Activated naive CD4-positive, alpha-beta T cell treated with anti-CD3 and anti-CD28 coated beads, Interleukin-2, amount 50 U/mL, for 16 hours (primary cell): ENCODE data around the gene DIP2B.
"Not testable (repeated sequence)": the region's sequence is repeated elsewhere in the genome, so short reads cannot be mapped to it uniquely, and the experiment has no call there.

Experiments used
- DNase-seq: peaks from one replicate; pipeline ENCODE4 v3.0.0-alpha.2; 2020

The DIP2B gene

DNA sequence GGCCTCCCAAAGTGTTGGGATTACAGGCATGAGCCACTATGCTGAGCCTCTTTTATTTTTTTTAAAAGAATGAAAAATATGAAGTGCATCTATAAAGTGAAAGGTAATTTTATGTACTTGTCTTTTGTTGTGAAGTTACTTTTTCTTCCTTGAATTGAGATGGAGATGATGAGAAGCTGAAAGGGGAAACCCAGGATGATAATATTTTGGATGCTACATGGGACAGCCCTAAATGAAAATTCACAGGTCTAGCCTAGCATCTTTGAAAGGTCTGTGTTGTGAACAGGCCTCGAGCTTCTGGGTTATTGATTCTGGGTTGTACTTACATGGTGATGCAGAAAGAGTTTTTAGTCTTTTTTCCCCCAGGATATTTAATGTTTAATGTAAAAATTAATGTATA, 14.6 kb downstream of the DIP2B start:
- DNase-seq = no peak

DNA sequence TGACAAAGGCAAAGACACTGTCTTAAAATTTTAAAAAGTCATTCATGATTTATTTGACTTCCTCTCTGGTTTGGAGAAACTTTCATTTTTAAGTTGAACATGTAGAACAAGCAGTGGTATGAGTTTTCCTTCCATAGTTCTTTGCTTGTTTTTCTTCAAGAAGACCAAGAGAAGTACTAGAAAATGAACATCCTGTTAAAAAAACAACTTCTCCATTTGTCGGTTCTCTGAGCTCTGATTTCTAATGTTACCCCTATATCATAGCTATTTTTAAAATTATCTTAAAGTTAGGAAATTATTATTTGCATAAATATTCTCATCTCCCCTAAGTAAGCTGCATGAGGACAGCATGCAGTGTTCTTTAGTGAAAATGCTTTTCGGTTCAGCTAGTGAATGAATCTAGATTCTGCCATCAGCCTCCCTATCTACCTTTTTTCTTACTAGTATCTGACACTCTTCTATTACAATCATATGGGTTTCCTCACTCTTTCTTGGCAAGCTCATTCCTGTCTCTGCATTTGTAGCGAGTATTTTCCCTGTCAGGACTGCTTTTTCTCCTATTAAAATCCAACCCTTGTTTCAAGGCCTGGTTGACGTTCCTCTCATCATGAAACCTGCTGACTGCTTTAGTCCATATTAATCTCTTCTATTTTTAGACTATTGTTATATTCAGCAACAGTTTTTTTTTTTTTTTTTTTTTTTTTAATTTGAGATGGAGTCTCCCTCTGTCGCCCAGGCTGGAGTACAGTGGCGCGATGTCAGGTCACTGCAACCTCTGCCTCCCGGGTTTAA, 15.8 kb downstream of the DIP2B start:
- no peak for DNase-seq

DNA sequence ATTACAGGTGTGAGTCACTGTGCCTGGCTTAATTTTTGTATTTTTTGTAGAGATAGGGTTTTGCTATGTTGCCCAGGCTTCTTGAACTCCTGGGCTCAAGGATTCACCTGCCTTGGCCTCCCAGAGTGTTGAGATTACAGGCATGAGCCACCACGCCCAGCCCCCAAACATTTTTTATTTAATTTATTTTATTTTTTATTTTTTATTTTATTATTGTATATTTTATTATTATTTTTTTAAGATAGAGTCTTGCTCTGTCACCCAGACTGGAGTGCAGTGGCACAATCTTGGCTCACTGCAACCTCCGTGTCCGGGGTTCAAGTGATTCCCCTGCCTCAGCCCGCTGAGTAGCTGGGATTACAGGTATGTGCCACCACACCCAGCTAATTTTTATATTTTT, 17.0 kb downstream of the DIP2B start:
- DNase-seq = not testable (repeated sequence)

DNA sequence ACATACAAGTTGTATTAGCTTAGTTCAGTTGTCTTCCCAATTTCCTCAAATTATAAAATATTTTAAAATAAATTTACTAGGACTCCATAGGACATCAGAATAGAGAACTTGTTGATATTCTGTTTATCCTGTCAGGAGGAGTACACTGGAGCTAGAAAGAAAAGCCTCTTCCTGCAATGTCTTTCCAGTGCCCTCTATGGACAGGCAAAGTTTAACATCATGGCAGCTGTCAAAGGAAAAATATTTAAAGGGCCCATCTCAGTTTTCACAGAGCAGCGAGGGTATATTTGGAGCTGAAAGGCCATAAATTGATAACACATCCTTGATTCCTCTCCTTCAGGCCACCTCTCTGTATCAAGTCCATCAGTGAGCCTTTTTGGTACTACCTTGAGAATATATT, 19.0 kb downstream of the DIP2B start:
- no peak for DNase-seq

DNA sequence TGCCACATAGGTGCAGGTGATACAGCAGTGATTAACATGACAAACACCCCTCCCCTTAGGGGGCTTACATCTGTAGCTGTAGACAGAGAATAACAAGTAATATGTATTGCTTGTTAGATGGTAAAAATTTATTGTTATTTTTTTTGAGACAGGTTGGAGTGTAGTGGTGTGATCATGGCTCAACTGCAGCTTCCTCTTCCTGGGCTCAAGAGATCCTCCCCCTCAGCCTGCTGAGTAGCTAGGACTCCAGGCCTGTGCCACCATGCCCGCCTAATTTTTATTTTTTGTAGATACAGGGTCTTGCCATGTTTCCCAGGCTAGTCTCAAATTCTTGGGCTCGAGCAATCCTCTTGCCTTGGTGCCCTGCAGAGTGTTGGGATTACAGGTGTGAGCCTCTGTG, 19.8 kb downstream of the DIP2B start:
- no peak for DNase-seq

DNA sequence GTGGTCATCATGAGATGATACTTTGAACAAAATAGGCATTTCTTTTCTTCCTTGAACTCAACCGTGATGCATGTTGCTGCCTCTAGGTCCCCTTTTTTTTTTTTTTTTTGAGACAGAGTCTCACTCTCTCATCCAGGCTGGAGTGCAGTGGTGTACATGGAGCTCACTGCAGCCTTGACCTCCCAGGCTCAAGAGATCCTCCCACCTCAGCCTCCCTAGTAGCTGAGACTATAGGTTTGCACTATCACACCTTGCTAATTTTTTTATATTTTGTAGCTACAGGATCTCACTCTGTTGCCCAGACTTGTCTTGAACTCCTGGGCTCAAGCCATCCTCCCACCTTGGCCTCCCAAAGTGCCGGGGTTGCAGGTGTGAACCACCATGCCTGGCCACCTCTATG, 20.6 kb downstream of the DIP2B start:
- no peak for DNase-seq

DNA sequence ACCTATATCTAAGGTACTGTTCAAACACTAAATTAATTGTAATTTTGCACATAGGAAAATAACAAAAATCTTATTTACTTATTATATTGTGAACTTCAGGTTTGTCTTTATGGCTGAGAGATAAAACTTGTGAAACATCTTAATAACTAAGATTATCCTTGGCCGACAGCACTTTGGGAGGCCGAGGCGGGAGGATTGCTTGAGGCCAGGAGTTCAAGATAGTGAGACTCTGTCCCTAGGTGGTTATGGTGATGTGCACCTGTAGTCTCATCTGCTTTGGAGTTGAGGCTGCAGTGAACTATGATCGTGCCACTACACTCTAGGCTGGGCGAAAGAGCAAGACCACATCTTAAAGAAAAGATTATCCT, 22.6 kb downstream of the DIP2B start:
- DNase-seq = no peak

DNA sequence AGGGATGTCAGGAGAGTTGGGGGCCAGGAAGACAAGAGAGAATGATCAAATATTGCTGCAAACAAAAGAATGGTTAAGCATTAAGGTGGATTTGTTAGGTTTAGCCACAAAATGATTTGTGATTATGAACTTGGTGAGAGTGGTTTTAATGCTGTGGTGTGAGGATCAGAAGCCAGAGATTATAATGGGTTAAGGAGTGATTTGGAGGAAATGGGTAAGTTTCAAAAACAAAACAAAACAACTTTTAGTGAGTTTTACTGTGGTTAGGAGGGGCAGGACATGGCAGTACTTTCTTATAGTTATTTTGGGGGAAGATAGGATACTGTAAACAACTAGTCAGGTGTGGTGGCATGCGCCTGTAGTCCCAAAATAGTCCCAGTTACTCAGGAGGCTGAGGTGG, 24.0 kb downstream of the DIP2B start:
- no peak for DNase-seq

DNA sequence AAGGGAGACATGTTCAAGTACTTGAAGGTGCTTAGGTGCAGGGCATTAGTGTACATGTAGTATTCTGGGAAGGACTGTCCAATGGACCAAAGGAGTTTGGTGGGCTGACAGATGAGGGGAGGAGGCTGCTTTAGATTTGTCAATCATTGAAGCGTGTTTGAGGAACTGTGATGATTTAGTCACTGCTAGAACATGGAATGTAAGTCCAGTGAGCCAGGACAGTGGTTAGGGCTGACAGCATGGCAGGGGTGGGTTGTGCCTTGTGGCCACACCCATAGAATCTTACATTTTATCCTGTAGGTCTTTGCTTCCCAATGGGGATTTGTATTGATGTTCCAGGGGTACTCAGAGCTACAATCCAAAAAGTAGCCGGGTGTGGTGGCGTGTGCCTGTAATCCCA, 24.6 kb downstream of the DIP2B start:
- DNase-seq = no peak

DNA sequence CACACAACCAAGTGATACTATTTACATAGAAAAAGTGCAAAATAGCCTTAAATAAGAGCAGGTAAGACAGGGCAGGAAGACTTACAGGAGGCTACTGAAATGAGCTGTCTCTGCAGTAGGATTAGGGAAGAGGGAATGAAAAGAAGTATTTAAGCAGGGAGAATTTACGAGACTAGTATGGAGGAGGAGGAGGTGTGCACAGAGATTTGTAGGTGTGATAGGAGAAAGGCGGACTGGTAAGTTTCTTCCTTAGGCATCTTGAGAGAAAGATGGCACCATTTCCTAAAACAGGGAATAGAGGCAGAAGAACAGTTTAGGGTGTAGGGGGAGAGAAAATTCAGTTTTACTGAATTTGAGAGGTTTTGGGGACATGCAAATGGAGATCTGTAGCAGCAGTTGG, 25.7 kb downstream of the DIP2B start:
- DNase-seq = no peak

DNA sequence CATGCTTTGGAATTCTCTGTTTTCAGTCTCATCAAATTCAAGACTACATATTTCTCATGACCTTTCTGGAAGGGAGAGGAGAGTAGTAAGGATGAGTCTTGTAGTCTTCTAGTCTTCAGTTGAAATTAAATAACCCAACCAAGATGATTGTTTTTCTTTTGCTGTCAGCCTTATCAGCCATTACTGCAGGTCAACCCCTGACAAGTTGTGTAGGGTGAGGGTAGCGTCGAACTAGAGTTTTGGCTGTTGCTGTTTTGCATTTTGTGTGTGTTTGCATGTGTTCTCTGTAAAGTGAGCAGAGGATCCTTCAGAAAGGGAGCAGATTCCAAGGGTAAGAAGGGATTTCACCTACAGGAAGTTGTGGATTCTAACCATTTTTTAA, 28.4 kb downstream of the DIP2B start:
- no peak for DNase-seq

DNA sequence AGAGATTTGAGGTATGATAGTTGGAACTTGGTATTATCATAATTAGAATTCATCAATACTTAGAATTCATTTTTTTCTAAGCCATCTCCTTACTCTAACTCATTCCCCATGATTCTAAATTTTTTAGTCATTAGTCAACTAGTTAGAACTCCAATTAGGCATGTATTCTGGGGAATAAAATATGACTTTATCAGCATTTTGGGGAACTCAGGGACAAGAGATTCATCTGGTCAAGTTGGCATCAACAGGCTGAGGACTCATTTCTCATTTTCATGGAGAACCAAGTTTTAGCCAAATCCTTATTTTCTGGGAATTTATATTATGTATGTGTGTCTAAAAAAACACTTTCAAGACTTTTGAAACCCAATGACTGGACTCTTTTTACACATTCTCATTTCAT, 29.2 kb downstream of the DIP2B start:
- DNase-seq = no peak

DNA sequence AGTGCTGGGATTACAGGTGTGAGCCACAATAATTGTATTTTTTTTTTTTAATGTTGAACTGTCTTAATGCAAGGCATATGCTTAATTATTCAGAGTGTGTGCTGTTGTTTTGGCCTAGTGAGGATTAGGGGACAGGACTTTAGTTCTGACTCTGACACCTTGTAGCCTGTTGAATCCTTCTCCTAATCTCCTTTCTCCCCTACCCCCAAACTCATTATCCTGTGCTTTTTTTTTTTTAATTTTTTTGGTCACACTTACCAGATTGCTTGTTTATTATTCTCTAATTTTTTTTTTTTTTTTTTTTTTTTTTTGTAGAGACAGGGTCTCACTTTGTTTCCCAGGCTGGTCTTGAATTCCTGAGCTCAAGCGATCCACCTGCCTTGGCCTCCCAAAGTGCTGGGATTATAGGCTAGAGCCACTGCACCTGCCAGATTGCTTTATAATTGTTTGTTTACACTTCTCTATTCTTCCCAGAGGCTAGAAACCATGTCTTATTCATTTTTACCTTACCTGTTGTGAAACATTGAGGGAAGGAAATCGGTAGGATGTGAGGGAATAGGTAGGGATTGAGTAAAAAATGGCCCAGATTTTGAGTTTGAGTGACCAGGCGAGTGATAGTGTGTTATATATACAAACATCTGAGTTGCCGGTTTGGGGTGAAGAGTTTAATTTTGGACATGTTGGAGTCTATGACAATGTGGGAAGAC, 32.2 kb downstream of the DIP2B start:
- DNase-seq = no peak

DNA sequence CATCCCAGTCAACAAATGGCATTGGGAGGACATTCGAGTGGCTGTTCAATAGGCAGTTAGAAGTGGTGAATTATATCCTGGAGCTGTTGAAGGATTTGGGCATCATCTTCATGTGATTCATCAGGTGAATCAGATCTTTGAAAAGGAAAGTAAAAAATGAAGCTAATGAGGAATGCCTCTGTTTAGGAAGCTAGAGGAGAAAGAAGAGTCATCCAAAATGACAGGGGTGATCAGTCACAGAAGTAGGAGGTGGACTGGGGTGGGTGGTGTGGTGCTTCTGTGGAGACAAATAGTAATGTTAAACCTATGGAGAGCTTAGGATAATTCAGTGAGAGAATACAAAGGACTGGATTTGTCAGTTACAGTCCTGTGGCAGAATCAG, 32.7 kb downstream of the DIP2B start:
- DNase-seq = peak; percentile 41

DNA sequence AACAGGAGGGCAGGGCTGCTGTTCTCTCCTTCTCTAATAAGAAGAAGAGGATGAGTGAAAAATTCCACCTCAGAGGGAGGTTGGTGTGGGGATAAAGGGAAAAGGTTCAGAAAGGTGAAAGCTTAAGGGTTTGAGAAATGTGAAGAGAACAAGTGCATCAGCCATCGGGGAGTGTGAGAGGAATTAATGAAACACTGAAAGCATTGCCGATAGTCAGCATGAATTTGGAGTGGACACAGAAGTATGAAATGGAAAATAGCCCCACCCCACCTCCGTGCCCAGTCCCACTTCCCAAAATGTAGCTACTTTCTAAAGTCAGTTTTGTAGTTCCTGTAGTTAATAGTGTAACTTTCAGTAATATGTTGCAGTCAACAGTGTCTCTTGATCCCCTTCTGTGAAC, 33.4 kb downstream of the DIP2B start:
- DNase-seq = no peak

DNA sequence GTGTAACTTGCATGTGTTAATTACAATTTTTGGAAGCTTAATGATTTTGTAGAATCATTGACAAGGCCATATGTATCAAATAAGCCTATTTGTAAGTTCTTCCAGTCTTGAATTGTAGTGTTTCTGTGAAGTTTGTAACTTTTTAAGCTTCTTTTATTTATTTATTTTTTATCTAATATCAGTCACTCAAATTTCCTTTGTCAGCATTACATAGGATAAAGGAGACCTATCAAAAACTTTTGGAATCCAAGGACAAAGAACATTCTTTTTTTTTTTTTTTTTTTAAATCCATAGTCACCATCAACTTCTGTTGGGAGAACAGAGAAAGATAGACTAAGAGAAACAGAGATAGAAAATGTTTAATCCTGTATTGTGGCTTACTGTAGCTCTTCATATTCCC, 36.4 kb downstream of the DIP2B start:
- DNase-seq = no peak

DNA sequence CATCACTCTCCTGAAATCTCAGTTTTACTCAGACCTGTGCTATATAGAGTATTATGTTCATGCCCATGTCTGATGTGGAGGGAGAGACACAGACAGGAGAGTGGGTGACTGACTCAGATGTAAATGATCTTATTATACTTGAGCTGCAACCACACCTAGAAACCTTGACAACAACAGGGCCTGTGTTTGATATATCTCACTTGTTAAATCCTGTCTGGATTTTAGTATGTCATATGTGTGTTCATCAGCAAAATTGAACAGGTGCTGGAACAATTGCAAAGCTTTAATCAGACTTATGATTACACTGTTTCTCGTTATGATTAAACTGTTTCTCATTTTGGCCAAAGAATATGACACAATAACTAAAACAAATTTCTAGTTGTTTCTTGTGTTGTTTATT, 37.7 kb downstream of the DIP2B start:
- DNase-seq = peak; percentile 29

DNA sequence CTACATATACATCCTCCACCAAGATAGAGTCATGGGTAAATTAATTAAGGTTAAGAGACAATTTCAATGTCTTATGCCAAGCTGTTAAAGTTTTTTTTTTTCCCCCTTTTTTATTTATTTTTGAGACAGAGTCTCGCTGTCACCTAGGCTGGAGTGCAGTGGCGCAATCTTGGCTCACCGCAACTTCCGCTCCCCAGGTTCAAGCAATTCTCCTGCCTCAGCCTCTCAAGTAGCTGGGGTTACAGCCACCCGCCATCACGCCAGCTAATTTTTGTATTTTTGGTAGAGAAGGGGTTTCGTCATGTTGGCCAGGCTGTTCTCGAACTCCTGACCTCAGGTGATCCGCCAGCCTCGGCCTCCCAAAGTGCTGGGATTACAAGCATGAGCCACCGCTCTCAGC, 38.4 kb downstream of the DIP2B start:
- DNase-seq = not testable (repeated sequence)

DNA sequence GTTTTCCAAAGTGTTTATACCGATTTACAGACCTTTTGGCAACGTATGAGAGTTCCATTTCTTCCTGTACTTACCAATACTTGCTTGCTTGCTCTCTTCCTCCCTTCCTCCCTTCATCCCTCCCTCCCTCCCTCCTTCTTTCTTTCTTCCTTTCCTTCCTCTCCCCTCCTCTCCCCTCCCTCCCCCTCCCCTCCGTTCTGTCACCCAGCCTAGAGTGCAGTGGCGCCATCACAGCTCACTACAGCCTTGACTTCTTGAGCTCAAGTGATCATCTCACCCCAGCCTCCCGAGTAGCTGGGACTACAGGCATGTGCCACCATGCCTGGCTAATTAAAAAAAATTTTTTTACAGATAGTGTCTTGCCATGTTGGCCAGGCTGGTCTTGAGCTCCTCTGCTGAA, 40.4 kb downstream of the DIP2B start:
- no peak for DNase-seq

DNA sequence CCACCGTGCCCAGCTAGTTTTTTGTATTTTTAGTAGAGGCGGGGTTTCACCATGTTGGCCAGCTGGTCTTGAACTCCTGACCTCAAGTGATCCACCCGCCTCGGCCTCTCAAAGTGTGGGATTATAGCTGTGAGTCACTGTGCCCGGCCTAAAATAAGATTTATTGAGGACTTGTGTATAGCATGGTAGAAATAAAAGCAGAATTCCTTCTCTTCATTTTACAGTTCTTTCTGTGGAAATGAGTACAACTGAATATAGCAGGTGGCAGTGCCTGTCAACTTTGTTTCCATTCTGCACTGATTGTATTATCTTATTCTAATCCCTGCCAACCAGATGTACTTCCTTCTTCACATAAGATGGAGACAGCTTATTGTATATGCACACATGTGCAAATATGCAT, 41.0 kb downstream of the DIP2B start:
- DNase-seq = no peak

DNA sequence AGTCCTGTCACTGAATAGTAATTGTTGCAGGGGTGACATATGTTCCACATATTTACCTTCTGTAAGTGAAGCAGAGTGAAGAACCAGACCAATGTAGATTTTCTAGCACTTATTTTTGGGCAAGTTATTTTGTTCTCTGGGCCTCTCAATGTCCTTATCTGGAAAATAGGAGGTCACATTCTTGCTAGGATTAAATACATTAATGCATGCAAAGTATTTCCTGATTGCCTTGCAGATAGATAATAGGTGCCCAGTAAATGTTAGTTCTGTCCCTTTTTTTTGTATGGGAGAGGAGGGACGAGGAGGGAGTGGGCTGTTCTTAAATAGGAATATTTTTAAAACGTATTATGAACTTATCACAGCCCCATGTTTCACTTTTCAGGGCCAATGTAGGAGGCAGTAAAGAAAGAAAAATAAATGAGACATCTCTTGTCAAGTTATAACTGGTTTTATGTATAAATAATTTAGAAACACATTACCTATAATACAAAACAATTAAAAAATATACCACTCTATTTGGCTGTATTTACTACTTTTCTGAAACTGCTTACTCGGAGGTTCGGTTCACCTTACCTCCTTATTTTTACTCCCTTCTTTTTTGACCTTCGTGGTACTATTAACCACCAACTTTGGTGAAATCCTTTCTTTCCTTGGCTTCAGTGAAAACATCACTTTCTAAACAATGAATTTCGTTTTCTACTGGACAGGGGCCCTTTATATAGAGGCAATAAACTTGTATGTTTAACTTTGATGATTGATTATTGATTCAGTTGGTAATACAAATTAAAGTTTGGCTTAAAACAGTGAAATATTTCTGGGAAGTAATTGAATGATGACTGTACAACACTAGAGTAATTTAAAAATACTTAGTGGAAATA, 41.9 kb downstream of the DIP2B start:
- no peak for DNase-seq

DNA sequence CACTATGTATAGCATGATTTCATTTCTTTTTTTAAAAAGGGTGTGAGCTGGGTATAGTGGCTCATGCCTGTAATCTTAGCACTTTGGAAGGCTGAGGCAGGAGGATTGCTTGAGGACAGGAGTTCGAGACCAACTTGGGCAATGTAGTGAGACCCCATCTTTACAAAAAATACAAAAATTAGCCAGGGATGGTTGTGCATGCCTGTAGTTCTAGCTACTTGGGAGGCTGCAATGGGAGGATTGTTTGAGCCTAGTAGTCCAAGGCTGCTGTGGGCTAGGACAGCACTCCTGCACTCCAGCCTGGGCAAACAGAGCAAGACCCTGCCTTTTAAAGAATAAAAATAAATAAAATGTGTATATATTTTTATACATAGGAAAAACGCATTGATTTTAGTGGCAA, 43.0 kb downstream of the DIP2B start:
- DNase-seq = no peak

DNA sequence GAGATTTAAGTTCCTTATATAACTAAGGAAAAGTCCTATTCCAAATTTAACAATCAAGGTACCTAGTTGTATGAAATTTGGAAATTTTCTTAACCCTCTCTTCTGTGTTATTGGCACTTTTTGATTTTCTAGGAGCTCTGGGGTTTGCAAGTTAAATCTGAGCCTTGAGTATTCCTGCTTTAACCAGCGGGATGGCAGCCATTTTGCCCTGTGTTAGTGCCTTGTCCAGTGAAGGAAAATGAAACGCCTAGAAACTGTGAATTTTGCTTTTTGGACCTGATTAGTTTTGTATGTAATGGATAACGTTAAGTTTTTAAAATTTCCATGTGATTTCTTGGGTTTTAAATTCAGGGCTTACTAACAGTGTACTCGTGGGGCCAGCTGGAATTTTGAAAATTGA, 45.1 kb downstream of the DIP2B start:
- DNase-seq = no peak
